ENCODE data around the gene NPAS2.

NPAS2 gene

DNA sequence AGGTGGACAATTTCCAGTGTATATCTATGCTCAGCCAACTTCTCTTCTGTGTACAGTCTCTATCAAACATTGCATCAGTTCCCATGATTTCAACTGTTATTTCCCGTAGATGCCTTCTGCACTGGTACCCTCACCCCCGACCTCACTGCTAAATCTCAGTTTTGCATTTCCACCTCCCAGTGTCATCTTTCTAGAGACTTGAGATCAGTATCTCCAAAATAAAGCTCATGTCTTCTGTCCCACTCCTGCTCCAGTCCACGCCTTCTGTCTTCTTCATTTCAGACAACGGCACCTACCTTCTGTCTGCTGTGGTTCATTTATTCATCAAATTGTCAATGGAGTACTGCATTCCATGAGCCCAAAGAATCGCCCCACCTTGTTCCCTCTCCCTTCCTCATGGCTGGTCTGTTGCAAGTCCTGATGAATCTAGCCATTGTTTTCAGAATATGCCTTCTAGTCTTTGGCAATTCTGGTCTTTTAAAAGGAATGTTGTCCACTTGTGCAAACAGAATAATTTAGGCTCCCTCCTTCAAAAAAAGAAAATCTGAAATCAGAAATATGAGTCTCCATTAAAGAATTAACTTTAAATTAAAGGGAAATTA, 23.3 kb upstream of the NPAS2 start:
- no peak for DNase-seq (ENCODE audit: low spot score)

DNA sequence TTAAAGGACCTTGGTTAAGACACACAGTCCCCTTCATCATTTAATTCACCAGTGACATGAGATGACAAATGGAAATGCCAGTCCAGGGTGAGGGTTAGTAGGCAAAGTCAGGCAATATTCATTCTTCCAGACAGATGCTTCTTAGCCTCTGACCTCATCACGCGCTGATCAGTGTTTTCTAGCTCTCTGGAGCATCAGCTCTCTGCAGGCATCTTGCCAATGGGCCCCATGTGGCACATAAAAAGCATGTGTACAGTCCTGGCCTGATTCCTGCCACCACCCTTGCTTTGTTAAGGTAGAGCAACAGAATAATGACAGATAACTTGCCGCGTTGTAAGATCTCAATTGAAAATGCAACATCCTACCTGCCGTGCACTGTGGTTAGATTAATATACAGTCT, 20.3 kb upstream of the NPAS2 start:
- DNase-seq (ENCODE audit: low spot score) = no peak

DNA sequence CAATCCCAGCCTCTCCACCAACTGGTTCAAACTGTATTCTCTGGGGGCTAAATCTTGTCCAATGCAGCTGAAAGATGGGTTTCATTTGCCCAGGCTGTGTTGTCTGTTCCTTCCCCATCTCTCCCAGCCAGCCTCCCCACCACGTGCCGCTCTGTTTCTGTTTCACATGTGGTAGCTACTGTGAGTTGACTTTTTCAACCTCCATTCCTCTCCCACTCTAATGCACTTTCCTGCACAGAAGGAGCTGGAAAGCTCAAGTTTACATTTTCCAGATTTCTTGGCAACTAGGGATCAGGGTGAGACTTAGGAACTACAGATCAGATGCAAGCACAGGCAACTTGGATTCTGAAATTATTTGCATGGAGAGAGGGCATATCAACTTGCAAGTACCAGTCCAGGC, 19.0 kb upstream of the NPAS2 start:
- DNase-seq (ENCODE audit: low spot score) = no peak

DNA sequence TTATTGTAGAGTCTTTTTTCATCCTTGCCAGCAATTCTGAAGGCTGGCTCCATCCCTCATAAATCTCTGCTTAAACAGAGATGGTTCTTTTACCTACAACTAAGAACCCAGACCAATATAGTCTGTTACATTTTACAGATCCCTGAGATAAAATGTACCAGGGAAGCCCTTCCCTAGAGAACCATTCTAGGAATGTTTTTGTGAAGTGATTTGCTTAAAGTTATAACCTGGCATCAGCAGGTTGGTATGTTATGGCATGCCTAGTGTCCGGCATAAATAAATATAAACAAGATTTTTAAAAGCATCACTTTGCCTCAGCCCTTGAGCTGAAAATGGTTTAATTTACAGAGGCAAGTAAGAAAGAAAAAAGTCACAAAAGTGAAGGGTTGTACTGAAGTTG, 18.5 kb upstream of the NPAS2 start:
- DNase-seq (ENCODE audit: low spot score) = no peak

DNA sequence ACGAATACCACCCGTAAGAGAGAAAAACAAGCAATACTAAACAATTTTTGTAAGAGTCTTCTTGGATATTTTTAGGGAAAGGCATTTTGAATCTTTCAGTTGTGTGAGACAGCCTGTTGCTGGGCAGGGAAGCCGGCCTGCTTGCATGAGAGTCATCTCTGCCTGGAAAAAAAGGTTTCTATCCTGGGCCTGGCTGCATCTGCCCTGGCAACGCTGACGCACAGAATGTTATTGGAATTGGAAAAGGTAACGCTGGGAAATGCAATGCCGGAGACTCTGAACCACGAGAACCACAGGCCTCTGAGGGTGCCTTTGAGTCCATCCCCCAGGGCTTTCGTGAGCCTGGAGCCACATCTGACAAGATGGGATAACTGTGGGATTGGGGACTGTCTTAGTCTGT, 17.9 kb upstream of the NPAS2 start:
- no peak for DNase-seq (ENCODE audit: low spot score)

DNA sequence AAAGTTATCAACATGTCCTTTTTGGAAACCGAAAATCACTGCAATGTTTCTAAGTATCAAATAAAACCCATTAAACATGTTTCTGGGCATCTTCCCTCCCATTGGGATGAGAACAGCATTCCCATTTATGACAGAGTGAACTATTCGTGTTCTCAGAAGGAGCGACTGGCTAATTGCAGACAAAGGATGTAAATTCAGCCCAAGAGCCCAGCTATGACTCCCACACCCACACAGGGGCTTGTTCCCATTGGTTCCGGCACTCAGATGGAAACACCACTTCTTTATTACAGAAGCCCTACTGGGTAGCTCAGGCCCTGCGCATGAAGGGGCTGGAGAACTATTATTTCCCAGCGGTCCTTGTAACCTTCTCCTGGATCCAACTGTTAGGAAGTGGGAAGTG, 16.6 kb upstream of the NPAS2 start:
- no peak for DNase-seq (ENCODE audit: low spot score)

DNA sequence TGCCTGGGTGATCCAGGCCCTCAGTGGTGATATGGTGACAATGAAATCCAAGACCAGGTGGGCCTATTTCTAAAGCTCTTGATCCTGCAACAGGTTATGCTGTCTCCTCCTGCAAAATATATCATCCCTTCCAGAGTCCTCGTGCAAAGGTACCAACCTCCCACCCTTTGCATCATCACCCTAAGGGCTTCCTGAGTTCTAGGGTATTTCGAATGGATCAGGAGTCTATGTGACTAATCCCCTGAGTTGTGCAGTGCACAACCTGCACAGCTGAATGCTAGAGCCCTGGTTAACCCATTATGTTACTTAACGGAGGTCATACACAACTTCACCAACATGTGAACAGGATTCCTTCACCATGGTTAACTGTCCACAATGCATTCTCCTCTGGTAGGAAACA, 13.4 kb upstream of the NPAS2 start:
- DNase-seq (ENCODE audit: low spot score) = no peak

DNA sequence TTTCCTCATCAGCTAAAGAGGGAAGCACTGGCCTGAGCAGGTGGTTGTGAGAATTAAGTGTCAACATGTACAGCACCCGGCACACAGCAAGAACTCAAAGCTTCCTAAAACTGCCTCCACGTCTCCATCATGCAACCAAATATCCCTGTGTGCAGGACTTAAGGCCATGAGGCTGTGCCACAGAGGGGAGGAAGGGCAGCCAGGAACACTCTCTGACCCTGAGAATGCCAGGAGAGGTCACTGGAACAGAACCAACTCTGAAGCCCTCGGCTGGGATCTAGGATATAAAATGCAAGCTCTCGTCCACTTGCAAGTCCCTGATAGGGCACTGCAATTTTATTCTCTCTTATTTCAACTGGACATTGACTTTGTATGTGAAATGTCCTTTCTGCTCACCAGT, 12.2 kb upstream of the NPAS2 start:
- DNase-seq (ENCODE audit: low spot score) = no peak

DNA sequence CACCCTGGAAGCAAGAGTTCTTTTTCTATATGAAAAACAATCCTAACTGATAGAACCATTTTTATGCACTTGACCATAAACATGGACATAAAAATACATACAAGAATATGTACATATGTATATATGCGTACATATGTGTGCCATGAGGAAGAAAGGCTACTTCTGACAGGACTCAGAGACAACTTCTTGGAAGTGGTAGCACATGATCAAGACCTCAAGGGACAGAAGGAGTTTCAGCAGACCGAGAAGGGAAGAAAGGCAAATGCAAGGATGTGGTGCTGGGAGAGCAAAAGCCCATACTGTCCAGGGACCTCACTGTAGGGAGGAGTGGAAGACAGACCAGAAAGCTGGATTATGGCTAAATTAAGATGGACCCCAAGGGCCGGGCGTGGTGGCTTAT, 11.4 kb upstream of the NPAS2 start:
- no peak for DNase-seq (ENCODE audit: low spot score)

DNA sequence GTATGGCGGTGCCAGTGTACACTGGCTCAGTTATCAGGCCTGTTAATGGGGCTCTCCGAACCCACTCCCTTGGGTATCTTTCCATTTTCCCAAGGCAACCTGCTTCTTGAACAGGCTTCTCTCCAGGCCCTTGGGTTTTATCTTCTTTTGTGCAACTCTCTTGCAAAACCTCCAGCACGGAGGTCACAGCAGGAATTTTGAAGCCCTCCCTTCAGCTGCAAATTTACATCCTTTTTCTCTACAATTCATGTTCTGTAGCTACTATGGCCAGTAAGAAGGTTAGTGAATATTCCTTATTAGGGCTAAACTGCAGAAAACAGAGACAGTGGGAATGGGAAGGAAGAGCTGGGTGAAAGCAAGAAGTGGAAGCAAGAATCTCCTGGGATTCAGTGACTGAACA, 10.4 kb upstream of the NPAS2 start:
- no peak for DNase-seq (ENCODE audit: low spot score)

DNA sequence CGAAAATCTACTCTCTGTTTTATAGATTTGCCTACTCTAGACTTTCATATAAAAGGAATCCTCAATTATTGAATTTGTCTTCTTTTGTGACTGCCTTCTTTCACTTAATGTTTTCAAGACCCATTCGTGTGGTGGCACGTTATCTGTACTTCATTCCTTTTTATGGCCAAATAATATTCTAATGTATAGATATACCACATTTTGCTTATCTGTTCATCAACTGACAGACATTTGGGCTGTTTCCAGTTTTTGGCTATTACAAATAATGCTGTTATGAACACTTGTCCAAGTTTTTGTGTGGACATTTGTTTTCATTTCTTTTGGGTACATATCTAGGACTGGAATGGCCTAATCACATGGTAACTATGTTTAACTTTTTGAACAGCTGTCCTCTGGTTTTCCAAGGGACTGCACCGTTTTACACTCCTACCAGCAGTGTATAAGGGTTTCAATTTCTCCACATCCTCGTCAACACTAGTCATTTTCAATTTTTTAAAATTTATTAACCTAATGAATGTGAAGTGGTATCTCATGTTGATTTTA, 9.3 kb upstream of the NPAS2 start:
- no peak for DNase-seq (ENCODE audit: low spot score)

DNA sequence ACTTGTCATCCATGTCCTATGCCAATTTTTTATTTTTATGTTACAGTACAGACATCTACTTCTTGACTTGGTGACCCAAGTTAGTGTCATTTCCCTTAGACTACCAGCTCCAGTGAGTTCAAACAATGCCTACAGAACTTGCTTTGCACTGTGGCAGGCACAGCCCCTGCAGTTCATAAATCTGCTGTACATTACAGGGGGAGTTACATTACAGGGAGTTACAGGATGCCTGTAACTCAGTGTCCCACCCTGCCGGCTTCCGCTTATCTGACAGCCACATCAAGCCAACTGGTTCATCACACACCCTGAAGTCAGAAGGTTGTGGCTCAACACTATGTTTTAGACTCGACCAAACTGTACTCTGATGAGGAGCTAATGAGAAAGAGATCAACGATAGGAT, 7.8 kb upstream of the NPAS2 start:
- DNase-seq (ENCODE audit: low spot score) = no peak

DNA sequence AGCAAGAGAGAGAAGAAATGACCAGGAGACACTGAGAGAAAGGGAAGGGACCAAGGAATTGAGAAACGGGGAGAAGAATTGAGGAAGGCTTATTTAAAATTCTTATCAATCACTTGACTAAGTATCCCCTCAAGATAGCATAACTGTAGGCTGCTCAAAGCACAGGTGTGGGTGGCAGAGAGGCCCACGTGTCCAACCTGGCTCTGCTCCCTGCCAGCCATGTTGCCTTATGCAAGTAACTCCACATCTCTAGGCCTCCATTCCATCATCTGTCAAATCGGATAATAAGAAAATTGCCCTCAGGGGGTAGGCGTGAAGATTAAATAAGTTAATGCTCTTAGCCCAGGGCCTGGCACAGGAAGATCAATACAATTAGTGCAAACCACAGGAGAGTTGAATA, 7.4 kb upstream of the NPAS2 start:
- no peak for DNase-seq (ENCODE audit: low spot score)

DNA sequence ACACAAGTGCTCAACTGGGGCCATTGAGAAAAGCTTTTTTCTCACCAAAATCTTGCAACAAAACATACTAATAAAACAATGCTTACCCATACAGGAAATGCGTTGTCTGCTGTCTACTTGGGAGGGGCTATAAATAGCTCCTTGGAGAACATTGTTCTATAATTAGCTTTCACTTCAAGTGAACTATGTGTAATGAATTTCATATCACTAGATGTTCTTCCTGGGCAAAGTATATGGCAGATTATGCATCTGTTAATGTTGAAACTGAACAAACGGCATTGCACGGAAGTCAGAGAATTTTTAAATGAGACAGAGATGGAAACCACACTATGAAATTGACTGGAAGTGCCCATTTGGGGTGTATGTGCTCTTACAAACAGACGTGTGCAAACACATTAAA, 6.4 kb upstream of the NPAS2 start:
- no peak for DNase-seq (ENCODE audit: low spot score)

DNA sequence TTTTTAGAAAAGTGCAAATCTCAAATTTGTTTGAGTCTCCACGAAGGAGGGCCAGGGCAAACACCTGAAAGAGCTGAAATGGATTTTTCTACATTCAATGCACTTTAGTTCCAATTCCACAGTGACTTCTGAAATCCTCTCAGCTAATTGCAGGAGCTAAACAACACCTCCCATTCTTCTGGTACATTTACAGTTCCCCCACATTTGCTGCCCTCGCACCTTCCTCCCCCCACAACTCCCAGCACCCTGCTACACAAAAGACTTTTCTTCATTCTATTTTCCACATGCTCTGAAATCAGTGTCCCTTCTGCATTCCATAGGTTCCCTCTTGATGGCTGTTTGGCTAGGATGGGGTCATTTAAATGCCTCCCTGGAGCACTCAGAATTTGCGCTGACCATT, 5.9 kb upstream of the NPAS2 start:
- no peak for DNase-seq (ENCODE audit: low spot score)

DNA sequence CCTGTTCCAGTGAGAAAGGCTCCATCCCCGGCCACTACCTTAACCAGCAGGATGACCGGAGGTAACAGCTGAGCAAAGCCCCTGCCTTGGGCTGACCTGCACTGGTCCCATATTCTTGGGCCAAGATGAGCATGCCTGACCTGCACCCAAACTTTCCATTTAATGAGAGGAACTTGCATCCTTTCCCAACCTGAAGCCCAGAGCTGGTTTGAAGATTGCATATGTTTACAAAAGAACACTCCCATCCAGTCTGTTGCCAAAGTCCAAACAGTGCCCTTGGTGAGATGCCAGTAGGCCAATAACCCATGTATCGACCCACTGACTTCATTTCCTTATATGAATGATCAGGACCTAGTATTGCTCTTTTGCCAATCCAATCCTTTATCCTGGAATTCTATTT, 5.5 kb upstream of the NPAS2 start:
- DNase-seq (ENCODE audit: low spot score) = no peak

DNA sequence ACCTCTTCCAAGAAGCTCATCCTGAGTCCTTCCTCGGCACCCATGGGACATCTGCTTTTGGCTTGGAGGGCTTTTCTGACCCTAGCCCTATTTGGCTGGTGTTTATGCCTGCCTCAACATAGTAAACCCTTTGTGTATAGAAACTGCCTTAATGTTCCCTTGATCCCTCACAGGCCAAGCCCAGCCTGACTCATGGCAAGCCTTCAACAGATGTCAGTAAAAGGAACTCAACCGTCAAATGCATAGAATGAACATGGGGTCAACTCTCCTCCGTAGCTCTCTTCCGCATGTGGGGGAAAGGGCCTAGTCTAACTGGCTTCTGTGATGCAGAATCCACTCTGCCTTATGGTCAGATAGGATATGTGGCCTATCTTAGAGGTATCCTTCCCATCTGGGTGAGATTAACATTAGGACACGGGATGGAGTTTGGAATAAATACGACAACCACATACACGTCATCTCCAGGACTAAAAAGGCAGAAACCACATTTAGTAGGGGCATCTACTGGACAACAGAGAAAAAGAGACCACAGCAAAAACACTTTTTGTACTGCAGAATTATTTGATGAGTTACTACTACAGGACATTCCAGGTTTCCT, 2.5 kb upstream of the NPAS2 start:
- no peak for DNase-seq (ENCODE audit: low spot score)

DNA sequence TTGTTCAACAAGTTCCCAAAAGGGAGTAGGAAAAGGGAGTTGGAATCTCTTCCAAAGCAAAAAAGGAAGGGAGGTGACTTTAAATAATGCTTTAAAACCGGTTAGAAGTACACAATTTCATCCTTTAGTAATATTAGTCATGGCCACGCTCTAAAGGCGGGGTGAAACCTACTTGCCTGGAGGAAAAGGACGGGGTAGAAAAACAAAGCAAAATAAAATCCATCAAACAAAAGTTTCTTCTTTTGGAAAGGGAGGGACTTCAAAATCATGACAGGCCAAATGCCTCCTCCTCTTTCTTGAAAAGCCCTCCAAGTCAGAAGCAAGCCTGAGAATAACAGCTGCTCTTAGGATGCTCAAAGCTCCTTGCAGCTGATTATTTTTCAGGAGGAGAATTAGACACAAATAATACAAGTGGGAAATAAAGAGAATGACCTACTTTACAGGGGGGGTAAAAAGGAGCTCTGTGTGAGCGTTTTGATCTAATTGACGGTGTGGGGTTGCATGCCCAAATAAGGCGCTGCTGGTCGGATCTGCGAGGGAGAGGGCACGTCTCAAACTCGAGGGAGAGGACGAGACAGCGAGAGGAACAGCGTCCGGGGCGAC, 1.8 kb upstream of the NPAS2 start:
- DNase-seq (ENCODE audit: low spot score) = no peak

DNA sequence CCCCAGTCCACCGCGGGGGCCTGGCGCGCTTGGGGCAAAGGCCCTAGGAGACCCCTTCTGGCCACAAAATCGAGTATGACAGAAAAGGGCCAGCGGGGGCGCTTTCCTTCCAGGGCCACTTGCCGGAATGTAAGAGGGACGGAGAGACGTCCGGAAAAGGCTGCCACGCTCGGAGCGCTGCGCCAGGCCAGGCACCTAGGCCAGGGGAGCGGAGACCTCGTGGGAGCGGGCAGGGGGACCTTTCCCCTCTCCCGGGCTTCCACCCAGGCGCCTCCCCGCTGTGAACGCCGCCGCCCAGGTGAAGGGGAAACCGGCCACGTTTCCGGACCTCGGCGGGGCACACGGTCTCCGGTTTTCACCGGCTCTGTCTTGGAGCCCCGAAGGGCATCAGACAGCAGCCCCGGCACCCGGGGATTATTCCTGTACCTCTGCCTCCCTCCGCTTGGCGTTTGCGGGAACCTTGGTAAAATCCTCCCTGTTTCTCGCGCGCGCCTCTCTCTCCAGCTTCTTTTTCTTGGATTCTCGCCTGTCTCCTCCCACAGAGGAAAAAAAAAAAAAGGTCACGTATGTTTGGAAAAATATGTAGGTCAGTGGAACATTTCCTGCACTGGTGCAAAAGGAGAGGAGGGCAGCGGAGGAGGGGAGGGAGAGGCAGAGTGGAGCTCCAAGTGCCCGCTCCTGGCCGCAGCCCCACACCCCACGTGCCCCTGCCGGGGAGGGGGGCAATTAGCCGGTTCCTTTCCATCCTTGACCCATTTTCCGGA, 1.2 kb upstream of the NPAS2 start:
- peak; percentile 70 for DNase-seq (ENCODE audit: low spot score)

DNA sequence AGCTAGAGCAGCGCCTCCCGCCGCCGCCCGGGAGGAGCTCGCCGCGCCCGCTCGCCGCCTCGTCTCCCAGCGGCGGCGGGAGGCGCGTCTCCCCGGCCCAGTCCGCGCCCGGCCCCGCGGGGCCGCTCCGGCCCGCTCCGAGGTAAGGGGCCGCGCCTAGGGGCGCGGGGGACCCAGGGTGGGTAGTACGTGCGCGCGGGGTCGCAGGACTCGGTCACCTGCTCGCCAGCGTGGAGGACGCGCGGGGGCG, 259 bp downstream of the NPAS2 start:
- no peak for DNase-seq (ENCODE audit: low spot score)

DNA sequence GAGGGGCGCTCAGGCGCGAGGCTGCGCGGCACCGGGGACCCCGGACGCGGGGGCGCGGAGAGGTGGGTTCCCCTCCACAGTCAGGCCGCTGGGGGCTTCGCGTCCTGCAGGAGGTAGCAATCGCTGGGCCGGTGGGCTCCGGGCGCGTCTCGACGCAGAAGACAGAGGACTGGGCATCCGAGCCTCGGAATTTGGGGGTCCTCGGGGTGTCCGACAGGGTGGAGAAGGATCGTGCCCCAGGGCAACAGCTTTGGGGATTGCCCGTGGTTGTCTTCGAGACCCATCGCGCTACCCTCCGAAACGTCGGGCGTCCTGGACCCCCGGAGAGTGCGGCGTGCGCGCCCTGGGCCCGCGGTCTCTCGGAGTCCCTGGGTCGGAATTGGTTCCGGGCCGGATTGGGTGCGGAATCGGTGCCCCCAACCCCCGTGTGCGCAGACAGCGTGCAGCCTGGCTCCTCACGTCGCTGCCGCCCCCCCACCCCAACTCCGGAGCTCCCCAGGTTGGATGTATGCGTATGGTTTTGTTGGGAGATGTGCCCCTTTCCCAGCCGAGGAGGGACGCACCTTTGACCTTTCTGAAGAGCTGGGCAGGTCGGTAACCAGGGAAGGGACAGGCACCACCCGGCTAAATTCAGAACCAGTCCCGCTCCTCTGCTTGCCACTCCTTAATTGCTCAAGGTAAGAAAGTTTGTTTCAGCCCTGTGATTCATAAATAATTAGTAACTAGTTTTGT, 750 bp downstream of the NPAS2 start:
- DNase-seq (ENCODE audit: low spot score) = peak; percentile 41

DNA sequence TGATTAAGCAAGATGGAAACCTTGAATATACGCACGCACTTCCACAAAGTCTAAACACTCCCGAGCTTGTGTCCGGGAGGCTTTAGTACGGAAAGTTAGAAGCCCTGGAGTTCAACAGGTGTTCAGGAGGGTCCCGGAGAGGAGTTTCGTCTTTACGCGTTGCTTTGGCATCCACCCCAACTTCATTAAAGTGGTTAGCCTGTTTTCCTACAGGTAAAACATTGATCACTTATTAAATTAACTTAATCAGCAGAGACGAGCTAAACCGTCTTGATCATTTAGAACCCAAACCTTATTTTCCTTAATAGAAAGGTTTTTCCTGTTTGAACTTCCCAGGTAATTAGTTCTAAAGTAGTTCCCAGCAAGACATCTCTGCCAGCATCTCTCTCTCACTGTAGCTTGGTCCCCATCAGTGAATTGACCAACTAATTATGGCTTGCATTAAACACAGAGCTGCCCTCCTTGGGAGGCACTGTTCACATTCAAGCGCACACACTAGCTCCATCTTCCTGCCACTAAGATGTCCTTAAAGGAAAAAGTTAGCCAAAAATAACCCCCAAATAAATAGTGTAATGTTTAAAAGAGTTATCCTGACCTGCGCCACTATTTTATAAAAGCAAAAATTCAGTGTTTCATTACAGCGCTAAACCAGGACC, 1.4 kb downstream of the NPAS2 start:
- no peak for DNase-seq (ENCODE audit: low spot score)

Measured in HuH-7.5 (cell line).